HAP-1 (cell line): Measurements from ENCODE around the gene PDE3A.
A peak's percentile ranks its signal among the peaks of the same experiment; 100 is the strongest.
"Not testable (repeated sequence)": the region's sequence is repeated elsewhere in the genome, so short reads cannot be mapped to it uniquely, and the experiment has no call there.

Experiments
- DNase-seq, 2 experiments: peaks; one replicate each; pipeline ENCODE4 v3.0.0-alpha.2; 2016 to 2020; ENCODE audit warnings: low spot score in 2 of 2
- H3K27me3 ChIP-seq: fragments of 250-450 bp; sonication (Bioruptor Pico); 2 replicates; pipeline ENCODE4 v1.5.1; 2020; ENCODE audit warnings: low read depth, mild to moderate bottlenecking, moderate library complexity
- H3K36me3 ChIP-seq: fragments of 250-450 bp; sonication (Bioruptor Pico); replicated peaks from 2 replicates; pipeline ENCODE4 v1.5.1; 2020; ENCODE audit warnings: mild to moderate bottlenecking
- H3K4me1 ChIP-seq: fragments of 250-450 bp; sonication (Bioruptor Pico); 2 replicates; pipeline ENCODE4 v1.5.1; 2020; ENCODE audit warnings: mild to moderate bottlenecking
- H3K4me3 ChIP-seq: fragments of 250-450 bp; sonication (Bioruptor Pico); 2 replicates; pipeline ENCODE4 v1.5.1; 2020; ENCODE audit warnings: mild to moderate bottlenecking, moderate library complexity
- H3K9me3 ChIP-seq: fragments of 250-450 bp; sonication (Bioruptor Pico); 2 replicates; pipeline ENCODE4 v1.5.1; 2020; ENCODE audit warnings: mild to moderate bottlenecking, moderate library complexity
- in situ Hi-C: fragments of 300-500 bp; cut with MboI; formaldehyde crosslinking; loops from 3 replicates; pipeline ENCODE4 v1.14.3; 2020; ENCODE audit warnings: low sequenced_read_pairs, inconsistent platforms, mixed read lengths

The PDE3A gene

GRCh38 chr12:20549108-20549719 lies 180.9 kb downstream of the PDE3A start:
- Histone ChIP-seq H3K9me3 (no peaks in the 10 kb centered on the region), H3K4me1 (no peaks in the 10 kb centered on the region), H3K4me3 (no peak overlapping the region), H3K27me3 (no peaks in the 10 kb centered on the region; the same call in 1 of the 2 replicates), H3K36me3 (no peaks in the 10 kb centered on the region)
- DNase-seq = peak in 1 of 2 experiments; percentile 28
- in situ Hi-C loops = no loop called here

GRCh38 chr12:20551742-20552442 lies 183.6 kb downstream of the PDE3A start:
- in situ Hi-C loops, H3K27me3 ChIP-seq, H3K4me3 ChIP-seq: not testable (repeated sequence)

GRCh38 chr12:20552586-20552985 lies 184.2 kb downstream of the PDE3A start:
- H3K9me3 ChIP-seq, H3K27me3 ChIP-seq, in situ Hi-C loops, DNase-seq, H3K36me3 ChIP-seq, H3K4me3 ChIP-seq, H3K4me1 ChIP-seq: not testable (repeated sequence)

More at GRCh38 chr12:20551742-20552442, 183.6 kb downstream of the PDE3A start:
- not testable (repeated sequence) for H3K9me3 ChIP-seq, H3K4me1 ChIP-seq, H3K36me3 ChIP-seq, DNase-seq

- Histone ChIP-seq H3K36me3 (no peaks in the 10 kb centered on the region), H3K9me3 (no peaks in the 10 kb centered on the region), H3K27me3 (no peaks in the 10 kb centered on the region), H3K4me1 (no peaks in the 10 kb centered on the region), H3K4me3 (no peak overlapping the region)
- in situ Hi-C loops = no loop called here
- DNase-seq = no peak
Observed at GRCh38 chr12:20555015-20555414, 186.7 kb downstream of the PDE3A start.

- H3K9me3 ChIP-seq = no peaks in the 10 kb centered on the region
- in situ Hi-C loops = no loop called here
- H3K4me1 ChIP-seq = no peaks in the 10 kb centered on the region
- DNase-seq = no peak
- no peaks in the 10 kb centered on the region for H3K27me3 ChIP-seq
- no peaks in the 10 kb centered on the region for H3K36me3 ChIP-seq
- H3K4me3 ChIP-seq = no peak overlapping the region
Observed at GRCh38 chr12:20555771-20556170, 187.4 kb downstream of the PDE3A start.

- in situ Hi-C loops = no loop called here
- DNase-seq = no peak
- Histone ChIP-seq H3K36me3 (no peaks in the 10 kb centered on the region), H3K4me3 (no peak overlapping the region), H3K4me1 (no peaks in the 10 kb centered on the region), H3K9me3 (no peaks in the 10 kb centered on the region), H3K27me3 (peaks cover 3% of the 10 kb centered on the region; the same call in 1 of the 2 replicates)
Observed at GRCh38 chr12:20557096-20557495, 188.8 kb downstream of the PDE3A start.

- no peak for DNase-seq
- H3K9me3 ChIP-seq = no peaks in the 10 kb centered on the region
- H3K36me3 ChIP-seq = no peaks in the 10 kb centered on the region
- H3K4me1 ChIP-seq = no peaks in the 10 kb centered on the region
- in situ Hi-C loops = no loop called here
- H3K4me3 ChIP-seq = no peak overlapping the region
- H3K27me3 ChIP-seq = peaks cover 5% of the 10 kb centered on the region; the same call in 1 of the 2 replicates
Observed at GRCh38 chr12:20560935-20561334, 192.6 kb downstream of the PDE3A start.

- no peak overlapping the region for H3K4me3 ChIP-seq
Observed at GRCh38 chr12:20561871-20562270, 193.5 kb downstream of the PDE3A start.

GRCh38 chr12:20567413-20567812 lies 199.1 kb downstream of the PDE3A start:
- no peak for DNase-seq
- Histone ChIP-seq H3K4me1 (no peaks in the 10 kb centered on the region), H3K36me3 (no peaks in the 10 kb centered on the region), H3K27me3 (0 out of 2 replicates have a peak, but pooled peaks cover 2% of the 10 kb centered on the region), H3K4me3 (no peak overlapping the region), H3K9me3 (no peaks in the 10 kb centered on the region)
- in situ Hi-C loops = no loop called here

More at GRCh38 chr12:20561871-20562270, 193.5 kb downstream of the PDE3A start:
- Histone ChIP-seq H3K36me3 (no peaks in the 10 kb centered on the region), H3K4me1 (no peaks in the 10 kb centered on the region), H3K9me3 (no peaks in the 10 kb centered on the region), H3K27me3 (peaks cover 5% of the 10 kb centered on the region; the same call in 1 of the 2 replicates)
- DNase-seq = no peak
- in situ Hi-C loops = no loop called here

- no peaks in the 10 kb centered on the region for H3K9me3 ChIP-seq
- no peak for DNase-seq
- no peaks in the 10 kb centered on the region for H3K36me3 ChIP-seq
- 0 out of 2 replicates have a peak, but pooled peaks cover 5% of the 10 kb centered on the region for H3K27me3 ChIP-seq
- H3K4me3 ChIP-seq = no peak overlapping the region
- in situ Hi-C loops = no loop called here
- no peaks in the 10 kb centered on the region for H3K4me1 ChIP-seq
Observed at GRCh38 chr12:20572451-20572850, 204.1 kb downstream of the PDE3A start.

- Histone ChIP-seq H3K36me3 (no peaks in the 10 kb centered on the region), H3K27me3 (peaks cover 15% of the 10 kb centered on the region), H3K9me3 (no peaks in the 10 kb centered on the region), H3K4me3 (no peak overlapping the region), H3K4me1 (no peaks in the 10 kb centered on the region)
- in situ Hi-C loops = no loop called here
- no peak for DNase-seq
Observed at GRCh38 chr12:20576528-20576927, 208.2 kb downstream of the PDE3A start.

GRCh38 chr12:20577054-20577453 lies 208.7 kb downstream of the PDE3A start:
- Histone ChIP-seq H3K9me3 (no peaks in the 10 kb centered on the region), H3K4me3 (no peak overlapping the region), H3K4me1 (no peaks in the 10 kb centered on the region), H3K27me3 (peaks cover 15% of the 10 kb centered on the region), H3K36me3 (no peaks in the 10 kb centered on the region)
- in situ Hi-C loops = no loop called here
- DNase-seq = no peak

GRCh38 chr12:20578142-20578541 lies 209.8 kb downstream of the PDE3A start:
- Histone ChIP-seq H3K36me3 (no peaks in the 10 kb centered on the region), H3K27me3 (peaks cover 13% of the 10 kb centered on the region), H3K4me3 (no peak overlapping the region), H3K4me1 (no peaks in the 10 kb centered on the region), H3K9me3 (no peaks in the 10 kb centered on the region)
- in situ Hi-C loops = no loop called here
- DNase-seq = no peak

GRCh38 chr12:20585055-20585625 lies 216.8 kb downstream of the PDE3A start:
- H3K27me3 ChIP-seq = peaks cover 6% of the 10 kb centered on the region
- in situ Hi-C loops = no loop called here
- DNase-seq = no peak

More at GRCh38 chr12:20585055-20585625, 216.8 kb downstream of the PDE3A start:
- H3K4me1 ChIP-seq = no peaks in the 10 kb centered on the region
- H3K9me3 ChIP-seq = no peaks in the 10 kb centered on the region
- no peak overlapping the region for H3K4me3 ChIP-seq
- no peaks in the 10 kb centered on the region for H3K36me3 ChIP-seq
